Measurements from ENCODE around the gene ZNF609. TPM values are rescaled to one million over a fixed set of nuclear protein-coding genes. Genes with fewer than 3 reads are reported as not detected.

Gene ZNF609
- total and polyA plus RNA-seq, 10 of the 15 experiments (the other 5 are each of a cell fraction or from before 2014, with no cell fraction given): 5.1 to 35.3 (median 13.6) TPM

DNA sequence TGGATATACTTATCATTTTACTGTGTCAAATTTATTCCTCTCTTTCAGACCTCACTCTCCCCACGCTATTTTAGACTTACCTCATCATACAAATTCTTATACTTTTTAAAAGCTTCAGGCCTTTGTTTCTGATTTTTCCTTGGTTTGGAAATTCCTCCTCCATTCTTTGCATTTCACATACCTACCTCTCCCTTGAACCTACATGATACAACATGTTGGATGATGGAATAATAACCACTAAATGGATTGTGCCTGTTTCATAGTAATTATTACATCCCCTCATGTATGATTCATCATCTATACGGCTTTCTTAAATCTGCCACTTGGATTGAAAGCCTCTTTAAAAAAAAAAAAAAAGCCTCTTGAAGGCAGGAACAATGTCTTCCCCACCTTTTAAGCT lies 48.2 kb upstream of the ZNF609 start:
- FAIRE-seq (no peak), DNase-seq (ENCODE audit: low read depth, low spot score) (no peak), ATAC-seq (no peak)
- BruUV-seq (replicated peaks): no TSS peak
- Histone ChIP-seq H3K4me3 (no peak overlapping the region), H4K20me1 (ENCODE audit: control insufficient read depth, insufficient read depth) (no peaks in the 10 kb centered on the region), H3K36me3 (ENCODE audit: control insufficient read depth in 2 of 2, insufficient read depth in 2 of 2, low read length in 1 of 2) (peaks cover 0 to 26% of the 10 kb centered on the region in 2 experiments; a peak in 2 of 4 replicates), H3K27ac (ENCODE audit: control insufficient read depth, insufficient read depth) (no peak overlapping the region), H3K27me3 (replicated peaks in 1 of 2; ENCODE audit: control insufficient read depth in 2 of 2, insufficient read depth in 2 of 2, low read length in 1 of 2) (no peaks in the 10 kb centered on the region), H3K4me1 (ENCODE audit: control insufficient read depth, insufficient read depth, low read length) (no peaks in the 10 kb centered on the region), H3K79me2 (ENCODE audit: control insufficient read depth, insufficient read depth, low read length) (no peaks in the 10 kb centered on the region), H2AFZ (ENCODE audit: control insufficient read depth, low read depth, low read length) (no peak overlapping the region), H3K9me3 (replicated peaks; ENCODE audit: control insufficient read depth, insufficient read depth, low read length) (no peaks in the 10 kb centered on the region), H3K9ac (ENCODE audit: control insufficient read depth, insufficient read depth, low read length) (no peak overlapping the region), H3K4me2 (ENCODE audit: control insufficient read depth, insufficient read depth) (no peak overlapping the region)
- ChIA-PET POLR2A (interaction anchor here (0.7 to 1.1 kb wide), 2 partner anchors 46 to 323 kb away, joined by 3 read pairs; no protein-coding TSS in a partner anchor), CTCF (no interaction called here), SMC1A (ENCODE audit: uncharacterized antibody, unreplicated experiment) (interaction anchor here (0.8 to 1.2 kb wide), 6 partner anchors 9 to 235 kb away, joined by 3 to 5 read pairs (median 3); no protein-coding TSS in a partner anchor), RAD21 (ENCODE audit: unreplicated experiment) (interaction anchor here (0.7 kb wide), 1 partner anchor 316 kb away, joined by 4 read pairs; no protein-coding TSS in a partner anchor)
- TF ChIP-seq, protein P1, sequence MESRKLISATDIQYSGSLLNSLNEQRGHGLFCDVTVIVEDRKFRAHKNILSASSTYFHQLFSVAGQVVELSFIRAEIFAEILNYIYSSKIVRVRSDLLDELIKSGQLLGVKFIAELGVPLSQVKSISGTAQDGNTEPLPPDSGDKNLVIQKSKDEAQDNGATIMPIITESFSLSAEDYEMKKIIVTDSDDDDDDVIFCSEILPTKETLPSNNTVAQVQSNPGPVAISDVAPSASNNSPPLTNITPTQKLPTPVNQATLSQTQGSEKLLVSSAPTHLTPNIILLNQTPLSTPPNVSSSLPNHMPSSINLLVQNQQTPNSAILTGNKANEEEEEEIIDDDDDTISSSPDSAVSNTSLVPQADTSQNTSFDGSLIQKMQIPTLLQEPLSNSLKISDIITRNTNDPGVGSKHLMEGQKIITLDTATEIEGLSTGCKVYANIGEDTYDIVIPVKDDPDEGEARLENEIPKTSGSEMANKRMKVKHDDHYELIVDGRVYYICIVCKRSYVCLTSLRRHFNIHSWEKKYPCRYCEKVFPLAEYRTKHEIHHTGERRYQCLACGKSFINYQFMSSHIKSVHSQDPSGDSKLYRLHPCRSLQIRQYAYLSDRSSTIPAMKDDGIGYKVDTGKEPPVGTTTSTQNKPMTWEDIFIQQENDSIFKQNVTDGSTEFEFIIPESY (IDR thresholded peaks at IDR 0.05): no peak
- TF ChIP-seq SMAD1 (IDR thresholded peaks at IDR 0.05; ENCODE audit: low read depth, partially characterized antibody) (no peak), CHD2 (IDR thresholded peaks at IDR 0.05; ENCODE audit: borderline replicate concordance, low read depth, low read length) (no peak), STAT3 (IDR thresholded peaks at IDR 0.05; ENCODE audit: low read depth, low read length) (no peak), RELA (IDR thresholded peaks at IDR 0.05; ENCODE audit: borderline replicate concordance, partially characterized antibody) (no peak), FOXM1 (IDR thresholded peaks at IDR 0.05; ENCODE audit: low read depth, low read length) (no peak), ZZZ3 (IDR thresholded peaks at IDR 0.05; ENCODE audit: control insufficient read depth, insufficient read length, low read depth) (no peak)
- TF ChIP-seq, protein P2, sequence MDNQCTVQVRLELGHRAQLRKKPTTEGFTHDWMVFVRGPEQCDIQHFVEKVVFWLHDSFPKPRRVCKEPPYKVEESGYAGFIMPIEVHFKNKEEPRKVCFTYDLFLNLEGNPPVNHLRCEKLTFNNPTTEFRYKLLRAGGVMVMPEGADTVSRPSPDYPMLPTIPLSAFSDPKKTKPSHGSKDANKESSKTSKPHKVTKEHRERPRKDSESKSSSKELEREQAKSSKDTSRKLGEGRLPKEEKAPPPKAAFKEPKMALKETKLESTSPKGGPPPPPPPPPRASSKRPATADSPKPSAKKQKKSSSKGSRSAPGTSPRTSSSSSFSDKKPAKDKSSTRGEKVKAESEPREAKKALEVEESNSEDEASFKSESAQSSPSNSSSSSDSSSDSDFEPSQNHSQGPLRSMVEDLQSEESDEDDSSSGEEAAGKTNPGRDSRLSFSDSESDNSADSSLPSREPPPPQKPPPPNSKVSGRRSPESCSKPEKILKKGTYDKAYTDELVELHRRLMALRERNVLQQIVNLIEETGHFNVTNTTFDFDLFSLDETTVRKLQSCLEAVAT (IDR thresholded peaks at IDR 0.05): no peak
- intact Hi-C loops (cut with micrococcal nuclease; ENCODE audit: unreplicated experiment) (no loop called here), in situ Hi-C loops (cut with MboI) (no loop called here)
- 59% methylated on average over 2 of the region's 2 CpGs for WGBS (ENCODE audit: insufficient coverage, insufficient replicate concordance, low lambda C conversion rate, missing lambda C conversion rate)
